Endothelial cell (in vitro differentiated cells): Measurements from ENCODE around the gene GFOD1. TPM values are rescaled to one million over a fixed set of nuclear protein-coding genes. Genes with fewer than 3 reads are reported as not detected.
A peak's percentile ranks its signal among the peaks of the same experiment; 100 is the strongest.
"Not testable (repeated sequence)": the region's sequence is repeated elsewhere in the genome, so short reads cannot be mapped to it uniquely, and the experiment has no call there.

Experiments used
- DNase-seq: peaks from one replicate; pipeline ENCODE4 v3.0.0; 2021; ENCODE audit warnings: low spot score
- H3K27ac Mint-ChIP-seq: one replicate; pipeline ENCODE4 v1.8.0; 2021; ENCODE audit warnings: mixed read lengths, inconsistent platforms; ENCODE audit not compliant: unreplicated experiment
- H3K27me3 Mint-ChIP-seq: one replicate; pipeline ENCODE4 v1.8.0; 2021; ENCODE audit warnings: mild to moderate bottlenecking, moderate library complexity, mixed read lengths, inconsistent platforms; ENCODE audit not compliant: unreplicated experiment
- H3K36me3 Mint-ChIP-seq: one replicate; pipeline ENCODE4 v1.8.0; 2021; ENCODE audit warnings: mild to moderate bottlenecking, low read depth, mixed read lengths, inconsistent platforms; ENCODE audit not compliant: unreplicated experiment
- H3K4me1 Mint-ChIP-seq: one replicate; pipeline ENCODE4 v1.8.0; 2021; ENCODE audit warnings: mild to moderate bottlenecking, mixed read lengths, inconsistent platforms; ENCODE audit not compliant: unreplicated experiment
- H3K4me3 Mint-ChIP-seq: one replicate; pipeline ENCODE4 v1.8.0; 2021; ENCODE audit warnings: mild to moderate bottlenecking, mixed read lengths, inconsistent platforms; ENCODE audit not compliant: unreplicated experiment
- H3K9me3 Mint-ChIP-seq: one replicate; pipeline ENCODE4 v1.8.0; 2021; ENCODE audit warnings: mixed read lengths, inconsistent platforms; ENCODE audit not compliant: unreplicated experiment
- CTCF ChIP-seq: fragments of 200-600 bp; sonication (generic); IDR thresholded peaks from one replicate; pipeline ENCODE4 v1.5.0; 2021; ENCODE audit warnings: antibody characterized with exemption; ENCODE audit not compliant: unreplicated experiment
- total RNA-seq: library from RNA; stranded (reverse); fragmentation: NEBNext Ultra II Directional; extraction: Animal tissue kit (Norgen Biotek cat#: 25700); gene quantifications from one replicate; pipeline ENCODE4 v1.2.1, GENCODE V29; 2021; ENCODE audit not compliant: unreplicated experiment

The GFOD1 gene
- total RNA-seq, 1 donor from 2014 or later, result 47.6 TPM

- no peak for DNase-seq
- Mint-ChIP-seq H3K4me1 (peaks cover 45% of the 10 kb centered on the region), H3K36me3 (peaks cover 20% of the 10 kb centered on the region), H3K4me3 (no peak overlapping the region), H3K9me3 (no peaks in the 10 kb centered on the region), H3K27me3 (peaks cover 3% of the 10 kb centered on the region), H3K27ac (peak overlapping the region; percentile 59)
- TF ChIP-seq CTCF, result no peak
These were observed 24.7 kb downstream of the GFOD1 start for GRCh38 chr6:13462458-13463327.

- Mint-ChIP-seq H3K4me3 (no peak overlapping the region), H3K27me3 (peaks cover 3% of the 10 kb centered on the region), H3K9me3 (no peaks in the 10 kb centered on the region), H3K4me1 (peaks cover 43% of the 10 kb centered on the region), H3K36me3 (peaks cover 20% of the 10 kb centered on the region), H3K27ac (no peak overlapping the region)
- no peak for DNase-seq
- TF ChIP-seq CTCF, result no peak
These were observed 25.6 kb downstream of the GFOD1 start for GRCh38 chr6:13461805-13462204.

- H3K4me1 Mint-ChIP-seq, result peaks cover 38% of the 10 kb centered on the region
These were observed 26.1 kb downstream of the GFOD1 start for GRCh38 chr6:13461307-13461706.

GRCh38 chr6:13460289-13460688 is 27.1 kb downstream of the GFOD1 start:
- H3K27ac Mint-ChIP-seq, result not testable (repeated sequence)
- peaks cover 36% of the 10 kb centered on the region for H3K4me1 Mint-ChIP-seq
- peaks cover 20% of the 10 kb centered on the region for H3K36me3 Mint-ChIP-seq

More at GRCh38 chr6:13461307-13461706, 26.1 kb downstream of the GFOD1 start:
- no peak for TF ChIP-seq CTCF
- Mint-ChIP-seq H3K4me3 (no peak overlapping the region), H3K27me3 (peaks cover 3% of the 10 kb centered on the region), H3K36me3 (peaks cover 20% of the 10 kb centered on the region), H3K9me3 (no peaks in the 10 kb centered on the region), H3K27ac (no peak overlapping the region)
- DNase-seq, result no peak

GRCh38 chr6:13457577-13457976 is 29.8 kb downstream of the GFOD1 start:
- TF ChIP-seq CTCF, result no peak
- Mint-ChIP-seq H3K36me3 (peaks cover 23% of the 10 kb centered on the region), H3K9me3 (no peaks in the 10 kb centered on the region), H3K4me3 (no peak overlapping the region), H3K27me3 (peaks cover 10% of the 10 kb centered on the region), H3K4me1 (peaks cover 28% of the 10 kb centered on the region), H3K27ac (no peak overlapping the region)
- DNase-seq, result no peak

More at GRCh38 chr6:13460289-13460688, 27.1 kb downstream of the GFOD1 start:
- not testable (repeated sequence) for H3K9me3 Mint-ChIP-seq, H3K4me3 Mint-ChIP-seq, H3K27me3 Mint-ChIP-seq, DNase-seq
